PC-9 (cell line): ENCODE results near the gene DTYMK. TPM values are rescaled to one million over a fixed set of nuclear protein-coding genes. Genes with fewer than 3 reads are reported as not detected.

Source experiments
- total RNA-seq: library from RNA; stranded (reverse); gene quantifications from 2 replicates; pipeline ENCODE4 v1.2.3, GENCODE V29; 2021

DTYMK gene
- total RNA-seq, 1 experiment from 2014 or later, result 183 TPM

Other genes starting within 250 kb of the DTYMK start
- gene STK25, start 178.2 kb downstream of the DTYMK start, total RNA-seq, result 201 and 268 TPM in 2 replicates
- gene BOK, start 128.1 kb downstream of the DTYMK start, total RNA-seq, result 72.8 and 107 TPM in 2 replicates
- gene THAP4, start 49.7 kb downstream of the DTYMK start, total RNA-seq, result 78.2 and 94.8 TPM in 2 replicates
- gene ATG4B, start 49.1 kb downstream of the DTYMK start, total RNA-seq, result 162 and 177 TPM in 2 replicates
- 79.7 and 106 TPM in 2 replicates for gene ING5, start 15.2 kb upstream of the DTYMK start, total RNA-seq
- gene D2HGDH, start 47.8 kb upstream of the DTYMK start, total RNA-seq, result 131 and 232 TPM in 2 replicates
- gene GAL3ST2, start 90.0 kb upstream of the DTYMK start, total RNA-seq, result 3.9 and 4.3 TPM in 2 replicates
- gene NEU4, start 122.4 kb upstream of the DTYMK start, total RNA-seq, result 0.90 and 0.92 TPM in 2 replicates
- gene PDCD1, start 172.1 kb upstream of the DTYMK start, total RNA-seq, result not detected in 2 replicates
- gene RTP5, start 182.9 kb upstream of the DTYMK start, total RNA-seq, result not detected in 2 replicates